Body of pancreas (tissue), 4 donors: ENCODE results near the gene NKX2-2.

Source experiments
- POLR2A ChIP-seq, 3 donors: fragments of 450-650 bp; IDR thresholded peaks; one replicate each; pipeline ENCODE4 v1.6.1; 2016; ENCODE audit warnings: antibody characterized with exemption in 3 of 3, mild to moderate bottlenecking in 2 of 3
- TF ChIP-seq, protein P1 (sequence below), 7 experiments: fragments of 450-650 bp in 4 of 7; fragments of 200-600 bp in 3 of 7; sonication (generic) in 3 of 7; IDR thresholded peaks; one replicate each; pipeline ENCODE4 v1.5.1; 2016 to 2019; ENCODE audit warnings: antibody characterized with exemption in 7 of 7

DNA sequence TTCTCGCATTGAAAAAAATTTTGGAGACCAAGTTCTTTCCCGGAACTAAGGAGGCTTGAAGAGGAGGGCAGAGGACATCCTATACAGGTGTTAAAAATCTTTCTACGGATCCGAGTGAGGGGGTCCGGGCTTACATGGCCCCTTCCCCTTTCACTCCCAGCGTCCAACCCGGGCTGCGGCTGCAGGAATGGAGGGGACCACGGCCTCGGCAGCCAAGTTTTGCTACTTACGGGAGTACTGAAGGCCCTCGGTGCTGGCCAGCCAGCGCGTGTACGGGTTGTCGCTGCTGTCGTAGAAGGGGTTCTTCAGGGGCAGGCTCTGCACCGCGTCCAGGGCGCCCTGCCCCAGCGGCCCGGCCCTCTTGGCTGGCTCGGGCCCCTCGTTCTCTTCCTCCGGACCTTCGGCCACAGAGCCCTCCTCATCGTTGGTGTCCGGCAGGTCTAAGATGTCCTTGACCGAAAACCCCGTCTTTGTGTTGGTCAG lies 642 bp downstream of the NKX2-2 start:
- TF ChIP-seq, protein P1, sequence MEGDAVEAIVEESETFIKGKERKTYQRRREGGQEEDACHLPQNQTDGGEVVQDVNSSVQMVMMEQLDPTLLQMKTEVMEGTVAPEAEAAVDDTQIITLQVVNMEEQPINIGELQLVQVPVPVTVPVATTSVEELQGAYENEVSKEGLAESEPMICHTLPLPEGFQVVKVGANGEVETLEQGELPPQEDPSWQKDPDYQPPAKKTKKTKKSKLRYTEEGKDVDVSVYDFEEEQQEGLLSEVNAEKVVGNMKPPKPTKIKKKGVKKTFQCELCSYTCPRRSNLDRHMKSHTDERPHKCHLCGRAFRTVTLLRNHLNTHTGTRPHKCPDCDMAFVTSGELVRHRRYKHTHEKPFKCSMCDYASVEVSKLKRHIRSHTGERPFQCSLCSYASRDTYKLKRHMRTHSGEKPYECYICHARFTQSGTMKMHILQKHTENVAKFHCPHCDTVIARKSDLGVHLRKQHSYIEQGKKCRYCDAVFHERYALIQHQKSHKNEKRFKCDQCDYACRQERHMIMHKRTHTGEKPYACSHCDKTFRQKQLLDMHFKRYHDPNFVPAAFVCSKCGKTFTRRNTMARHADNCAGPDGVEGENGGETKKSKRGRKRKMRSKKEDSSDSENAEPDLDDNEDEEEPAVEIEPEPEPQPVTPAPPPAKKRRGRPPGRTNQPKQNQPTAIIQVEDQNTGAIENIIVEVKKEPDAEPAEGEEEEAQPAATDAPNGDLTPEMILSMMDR (IDR thresholded peaks at IDR 0.05) = no peak
- TF ChIP-seq POLR2A (IDR thresholded peaks at IDR 0.05) = no peak
